K562 (cell line): ENCODE results near the gene PGP. TPM values are rescaled to one million over a fixed set of nuclear protein-coding genes. Genes with fewer than 3 reads are reported as not detected.

Experiments
- CSDE1 ChIP-seq, 2 experiments: fragments of 450-650 bp; IDR thresholded peaks; 2 replicates each; pipeline ENCODE4 v1.6.1; 2016; ENCODE audit warnings: mild to moderate bottlenecking in 1 of 2
- FOXP1 ChIP-seq: sonication (generic); formaldehyde crosslinking; IDR thresholded peaks from 2 replicates; pipeline ENCODE4 v1.8.0; 2022; ENCODE audit warnings: mild to moderate bottlenecking, missing genetic modification reagents
- POLR2B ChIP-seq: fragments of 450-650 bp; IDR thresholded peaks from 2 replicates; pipeline ENCODE4 v1.6.1; 2018; ENCODE audit warnings: low read depth; ENCODE audit not compliant: partially characterized antibody
- RBFOX2 ChIP-seq: fragments of 200-400 bp; formaldehyde crosslinking; IDR thresholded peaks from 2 replicates; pipeline ENCODE4 v1.6.1; 2017; ENCODE audit warnings: low read depth, mild to moderate bottlenecking, low read length, moderate library complexity
- ZFP1 ChIP-seq: fragments of 450-650 bp; formaldehyde crosslinking; IDR thresholded peaks from 2 replicates; pipeline ENCODE4 v1.4.0; 2020; ENCODE audit warnings: mild to moderate bottlenecking, mixed read lengths
- ZNF311 ChIP-seq: fragments of 250-450 bp; sonication (Bioruptor Pico); IDR thresholded peaks from 2 replicates; pipeline ENCODE4 v1.4.0; 2020; ENCODE audit warnings: mild to moderate bottlenecking, moderate library complexity
- ZNF79 ChIP-seq: fragments of 250-450 bp; sonication (Bioruptor Pico); IDR thresholded peaks from 2 replicates; pipeline ENCODE4 v1.4.0; 2020; ENCODE audit warnings: low read depth, mild to moderate bottlenecking, moderate library complexity
- polyA plus RNA-seq, 8 experiments: library from polyadenylated mRNA; depleted of rRNA in 4 of 8; stranded (reverse) in 5 of 8; unstranded in 3 of 8; fragments of >200 nt; fragmentation: Nextera tagmentation in 2 of 8; fragmentation: Illumina TruSeq in 1 of 8; extraction: Ambion mirVana in 2 of 8; extraction: Trizol in 1 of 8; gene quantifications; 2 replicates each; pipeline versions ENCODE4 v1.2.1 to v1.2.3, GENCODE V29; 2011 to 2014; ENCODE audit warnings: inconsistent platforms in 1 of 8, missing spikeins in 1 of 8
- total RNA-seq, 7 experiments: library from RNA; depleted of rRNA in 6 of 7; stranded (reverse); fragments of >200 nt in 6 of 7; fragmentation: Illumina TruSeq in 2 of 7; extraction: Trizol in 2 of 7; gene quantifications; 2 replicates each; pipeline versions ENCODE4 v1.2.1 to v1.2.3, GENCODE V29; 2011 to 2021; ENCODE audit warnings: low replicate concordance in 1 of 7
- TF ChIP-seq, protein P1 (sequence below): fragments of 250-450 bp; sonication (Bioruptor Pico); IDR thresholded peaks from 2 replicates; pipeline ENCODE4 v1.8.0; 2022; ENCODE audit warnings: inconsistent platforms, mild to moderate bottlenecking, moderate library complexity, borderline replicate concordance

The PGP gene
- total and polyA plus RNA-seq, 9 of the 15 experiments (the other 6 are each of a cell fraction or from before 2014, with no cell fraction given) = 1.1 to 57.6 (median 19.6) TPM

DNA sequence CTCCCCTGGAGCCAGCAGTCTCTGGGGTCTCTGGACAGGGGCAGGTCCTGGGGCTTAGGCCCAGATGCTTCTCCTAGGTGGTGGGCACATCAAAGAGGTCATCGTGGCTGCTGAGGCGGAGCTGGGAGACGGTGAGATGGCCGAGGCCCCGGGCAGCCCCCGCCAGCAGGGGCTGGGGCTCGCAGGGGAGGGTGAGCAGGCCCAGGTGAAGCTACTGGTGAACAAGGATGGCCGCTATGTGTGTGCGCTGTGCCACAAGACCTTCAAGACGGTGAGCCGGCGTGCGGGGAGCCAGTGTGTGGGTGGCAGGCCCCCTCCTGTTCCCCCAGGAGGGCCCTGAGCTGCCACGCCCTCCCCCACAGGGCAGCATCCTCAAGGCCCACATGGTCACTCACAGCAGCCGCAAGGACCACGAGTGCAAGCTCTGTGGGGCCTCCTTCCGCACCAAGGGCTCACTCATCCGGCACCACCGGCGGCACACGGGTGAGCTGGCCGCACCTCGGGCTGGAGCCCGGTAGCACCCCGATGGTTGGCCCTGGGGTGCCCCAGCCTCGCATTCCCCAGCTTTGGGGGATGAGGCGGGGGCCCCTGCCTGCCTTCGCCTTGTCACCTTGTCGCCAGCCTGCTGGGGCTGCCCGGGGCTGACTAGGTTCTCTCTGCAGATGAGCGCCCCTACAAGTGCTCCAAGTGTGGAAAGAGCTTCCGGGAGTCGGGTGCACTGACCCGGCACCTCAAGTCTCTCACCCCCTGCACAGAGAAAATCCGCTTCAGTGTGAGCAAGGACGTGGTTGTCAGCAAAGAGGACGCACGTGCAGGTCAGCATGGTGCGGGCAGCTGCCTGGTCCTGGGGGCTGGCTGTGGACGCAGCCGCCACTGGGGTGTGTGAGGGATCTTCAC lies 17.7 kb upstream of the PGP start (continued):
- TF ChIP-seq, protein P1, sequence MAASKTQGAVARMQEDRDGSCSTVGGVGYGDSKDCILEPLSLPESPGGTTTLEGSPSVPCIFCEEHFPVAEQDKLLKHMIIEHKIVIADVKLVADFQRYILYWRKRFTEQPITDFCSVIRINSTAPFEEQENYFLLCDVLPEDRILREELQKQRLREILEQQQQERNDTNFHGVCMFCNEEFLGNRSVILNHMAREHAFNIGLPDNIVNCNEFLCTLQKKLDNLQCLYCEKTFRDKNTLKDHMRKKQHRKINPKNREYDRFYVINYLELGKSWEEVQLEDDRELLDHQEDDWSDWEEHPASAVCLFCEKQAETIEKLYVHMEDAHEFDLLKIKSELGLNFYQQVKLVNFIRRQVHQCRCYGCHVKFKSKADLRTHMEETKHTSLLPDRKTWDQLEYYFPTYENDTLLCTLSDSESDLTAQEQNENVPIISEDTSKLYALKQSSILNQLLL (CRISPR knock-in tag) = no peak
- no peak for TF ChIP-seq ZNF311 (CRISPR knock-in tag)
- TF ChIP-seq CSDE1 (IDR thresholded peaks at IDR 0.05) = no peak
- TF ChIP-seq FOXP1 (CRISPR knock-in tag) = no peak
- TF ChIP-seq POLR2B = peak; percentile 25
- no peak for TF ChIP-seq ZNF79
- peak; percentile 31; the same call in 1 of the 2 replicates for TF ChIP-seq RBFOX2
- no peak for TF ChIP-seq ZFP1 (CRISPR knock-in tag)
- TF ChIP-seq, all 486 proteins: peak for 5
